Measurements from ENCODE around the gene MUSTN1. TPM values are rescaled to one million over a fixed set of nuclear protein-coding genes. Genes with fewer than 3 reads are reported as not detected.
A peak's percentile ranks its signal among the peaks of the same experiment; 100 is the strongest.

Gene MUSTN1
- total RNA-seq, 1 donor from 2014 or later, result 3.5 TPM

- Mint-ChIP-seq H3K9me3 (ENCODE audit: unreplicated experiment) (no peaks in the 10 kb centered on the region), H3K36me3 (ENCODE audit: unreplicated experiment) (no peaks in the 10 kb centered on the region), H3K27me3 (ENCODE audit: unreplicated experiment) (no peaks in the 10 kb centered on the region), H3K4me1 (ENCODE audit: low read depth, unreplicated experiment) (peaks cover 15% of the 10 kb centered on the region), H3K4me3 (ENCODE audit: unreplicated experiment) (peak overlapping the region; percentile 58), H3K27ac (ENCODE audit: unreplicated experiment) (peak overlapping the region; percentile 54)
- DNase-seq, result peak; percentile 51
- TF ChIP-seq CTCF (IDR thresholded peaks at IDR 0.05; ENCODE audit: partially characterized antibody, unreplicated experiment), result no peak
Observed at GRCh38 chr3:52873433-52874159, 38.8 kb upstream of the MUSTN1 start.

- Mint-ChIP-seq H3K27ac (ENCODE audit: unreplicated experiment) (peak overlapping the region; percentile 5), H3K4me1 (ENCODE audit: low read depth, unreplicated experiment) (peaks cover 15% of the 10 kb centered on the region), H3K27me3 (ENCODE audit: unreplicated experiment) (no peaks in the 10 kb centered on the region), H3K36me3 (ENCODE audit: unreplicated experiment) (no peaks in the 10 kb centered on the region), H3K9me3 (ENCODE audit: unreplicated experiment) (no peaks in the 10 kb centered on the region), H3K4me3 (ENCODE audit: unreplicated experiment) (no peak overlapping the region)
- no peak for DNase-seq
- TF ChIP-seq CTCF (IDR thresholded peaks at IDR 0.05; ENCODE audit: partially characterized antibody, unreplicated experiment), result no peak
Observed at GRCh38 chr3:52872245-52872644, 37.4 kb upstream of the MUSTN1 start.

GRCh38 chr3:52871761-52872160, 36.9 kb upstream of the MUSTN1 start:
- no peaks in the 10 kb centered on the region for H3K9me3 Mint-ChIP-seq (ENCODE audit: unreplicated experiment)
- H3K27me3 Mint-ChIP-seq (ENCODE audit: unreplicated experiment), result no peaks in the 10 kb centered on the region
- H3K4me3 Mint-ChIP-seq (ENCODE audit: unreplicated experiment), result no peak overlapping the region
- H3K4me1 Mint-ChIP-seq (ENCODE audit: low read depth, unreplicated experiment), result peaks cover 15% of the 10 kb centered on the region
- H3K36me3 Mint-ChIP-seq (ENCODE audit: unreplicated experiment), result no peaks in the 10 kb centered on the region
- no peak for TF ChIP-seq CTCF (IDR thresholded peaks at IDR 0.05; ENCODE audit: partially characterized antibody, unreplicated experiment)
- peak overlapping the region; percentile 5 for H3K27ac Mint-ChIP-seq (ENCODE audit: unreplicated experiment)
- no peak for DNase-seq

GRCh38 chr3:52870471-52870870, 35.7 kb upstream of the MUSTN1 start:
- TF ChIP-seq CTCF (IDR thresholded peaks at IDR 0.05; ENCODE audit: partially characterized antibody, unreplicated experiment), result no peak
- H3K27ac Mint-ChIP-seq (ENCODE audit: unreplicated experiment), result no peak overlapping the region
- H3K4me1 Mint-ChIP-seq (ENCODE audit: low read depth, unreplicated experiment), result peaks cover 15% of the 10 kb centered on the region
- DNase-seq, result no peak
- H3K36me3 Mint-ChIP-seq (ENCODE audit: unreplicated experiment), result peaks cover 9% of the 10 kb centered on the region
- no peaks in the 10 kb centered on the region for H3K27me3 Mint-ChIP-seq (ENCODE audit: unreplicated experiment)
- H3K9me3 Mint-ChIP-seq (ENCODE audit: unreplicated experiment), result no peaks in the 10 kb centered on the region
- H3K4me3 Mint-ChIP-seq (ENCODE audit: unreplicated experiment), result no peak overlapping the region

GRCh38 chr3:52866427-52866826, 31.6 kb upstream of the MUSTN1 start:
- no peak for TF ChIP-seq CTCF (IDR thresholded peaks at IDR 0.05; ENCODE audit: partially characterized antibody, unreplicated experiment)
- DNase-seq, result no peak
- Mint-ChIP-seq H3K4me3 (ENCODE audit: unreplicated experiment) (no peak overlapping the region), H3K9me3 (ENCODE audit: unreplicated experiment) (peaks cover 10% of the 10 kb centered on the region), H3K36me3 (ENCODE audit: unreplicated experiment) (peaks cover 27% of the 10 kb centered on the region), H3K4me1 (ENCODE audit: low read depth, unreplicated experiment) (no peaks in the 10 kb centered on the region), H3K27ac (ENCODE audit: unreplicated experiment) (no peak overlapping the region), H3K27me3 (ENCODE audit: unreplicated experiment) (peaks cover 3% of the 10 kb centered on the region)
